CD4-positive, alpha-beta T cell (primary cell): Measurements from ENCODE around the gene NEURL2. TPM values are rescaled to one million over a fixed set of nuclear protein-coding genes. Genes with fewer than 3 reads are reported as not detected.

Source experiments
- ATAC-seq: fragments of 200-7000 bp; cut with Tn5 transposase; one replicate; pipeline ENCODE4 v1.10.0; 2022; ENCODE audit warnings: mild to moderate bottlenecking; ENCODE audit not compliant: poor library complexity
- CTCF ChIA-PET: fragments of 350-600 bp; sonication (Branson Sonifier 250); formaldehyde crosslinking; loops from one replicate; lab custom pipeline; 2021; ENCODE audit warnings: antibody characterized with exemption, inconsistent platforms; lab: Charles Lee
- POLR2A ChIA-PET: fragments of 350-600 bp; sonication (Branson Sonifier 250); formaldehyde crosslinking; loops from one replicate; lab custom pipeline; 2021; ENCODE audit warnings: antibody characterized with exemption, inconsistent platforms; lab: Charles Lee
- DNase-seq, 14 experiments: peaks; one replicate each; pipeline ENCODE4 v3.0.0-alpha.2; 2013 to 2020; ENCODE audit warnings: mixed read lengths in 2 of 14
- H3K27ac ChIP-seq, 2 donors: one replicate each; pipeline versions ENCODE4 v1.5.1 to v1.7.0; 2013; ENCODE audit warnings: low read length in 2 of 2, low read depth in 1 of 2, mild to moderate bottlenecking in 1 of 2
- H3K27me3 ChIP-seq, 2 experiments: 1 replicate in 1 of 2; 2 replicates in 1 of 2; pipeline versions ENCODE4 v1.6.1 to v1.7.0; 2013; ENCODE audit warnings: low read length in 2 of 2, control low read depth in 1 of 2, mild to moderate bottlenecking in 1 of 2, moderate library complexity in 1 of 2; ENCODE audit not compliant: insufficient read depth in 2 of 2, control insufficient read depth in 1 of 2
- H3K36me3 ChIP-seq: one replicate; pipeline ENCODE4 v1.6.1; 2013; ENCODE audit warnings: low read length, control low read depth; ENCODE audit not compliant: insufficient read depth
- H3K4me1 ChIP-seq: one replicate; pipeline ENCODE4 v1.6.1; 2013; ENCODE audit warnings: low read length, control low read depth; ENCODE audit not compliant: insufficient read depth
- H3K4me3 ChIP-seq: one replicate; pipeline ENCODE4 v1.5.1; 2013; ENCODE audit warnings: mild to moderate bottlenecking, low read length, moderate library complexity
- H3K9me3 ChIP-seq, 2 experiments: 1 replicate in 1 of 2; 2 replicates in 1 of 2; pipeline versions ENCODE4 v1.6.1 to v1.7.0; 2013; ENCODE audit warnings: low read length in 2 of 2, mild to moderate bottlenecking in 2 of 2, control low read depth in 1 of 2, moderate library complexity in 1 of 2; ENCODE audit not compliant: control insufficient read depth in 1 of 2, insufficient read depth in 1 of 2
- H3K27ac Mint-ChIP-seq: one replicate; pipeline ENCODE4 v1.8.0; 2020; ENCODE audit warnings: mixed read lengths
- H3K27me3 Mint-ChIP-seq: one replicate; pipeline ENCODE4 v1.8.0; 2021; ENCODE audit warnings: mixed read lengths
- H3K36me3 Mint-ChIP-seq: one replicate; pipeline ENCODE4 v1.8.0; 2021; ENCODE audit warnings: low read depth, mixed read lengths
- H3K4me1 Mint-ChIP-seq: one replicate; pipeline ENCODE4 v1.8.0; 2021; ENCODE audit warnings: low read depth, mixed read lengths
- H3K4me3 Mint-ChIP-seq: one replicate; pipeline ENCODE4 v1.8.0; 2020; ENCODE audit warnings: mild to moderate bottlenecking, mixed read lengths
- H3K9me3 Mint-ChIP-seq: one replicate; pipeline ENCODE4 v1.8.0; 2020; ENCODE audit warnings: mixed read lengths
- intact Hi-C, 2 experiments: fragments of 100-400 bp; cut with DNase I in 1 of 2; cut with micrococcal nuclease in 1 of 2; formaldehyde crosslinking; loops; one replicate each; pipeline versions ENCODE4 v1.15.1 to v1.9.0; 2023 to 2025; cut with DNase I, micrococcal nuclease
- total RNA-seq, 174 experiments: library from RNA in 2 of 174; stranded (reverse) in 2 of 174; gene quantifications; one replicate each; pipeline ENCODE4 v1.2.3 and lab custom pipeline; 2021 to 2026
- TF ChIP-seq, protein P1 (sequence below): fragments of 200-600 bp; IDR thresholded peaks from one replicate; pipeline ENCODE4 v1.8.0; 2022; ENCODE audit warnings: antibody characterized with exemption, mild to moderate bottlenecking

Gene NEURL2
- total RNA-seq, 2 experiments from 2014 or later, result 1.5 to 2.5 TPM

DNA sequence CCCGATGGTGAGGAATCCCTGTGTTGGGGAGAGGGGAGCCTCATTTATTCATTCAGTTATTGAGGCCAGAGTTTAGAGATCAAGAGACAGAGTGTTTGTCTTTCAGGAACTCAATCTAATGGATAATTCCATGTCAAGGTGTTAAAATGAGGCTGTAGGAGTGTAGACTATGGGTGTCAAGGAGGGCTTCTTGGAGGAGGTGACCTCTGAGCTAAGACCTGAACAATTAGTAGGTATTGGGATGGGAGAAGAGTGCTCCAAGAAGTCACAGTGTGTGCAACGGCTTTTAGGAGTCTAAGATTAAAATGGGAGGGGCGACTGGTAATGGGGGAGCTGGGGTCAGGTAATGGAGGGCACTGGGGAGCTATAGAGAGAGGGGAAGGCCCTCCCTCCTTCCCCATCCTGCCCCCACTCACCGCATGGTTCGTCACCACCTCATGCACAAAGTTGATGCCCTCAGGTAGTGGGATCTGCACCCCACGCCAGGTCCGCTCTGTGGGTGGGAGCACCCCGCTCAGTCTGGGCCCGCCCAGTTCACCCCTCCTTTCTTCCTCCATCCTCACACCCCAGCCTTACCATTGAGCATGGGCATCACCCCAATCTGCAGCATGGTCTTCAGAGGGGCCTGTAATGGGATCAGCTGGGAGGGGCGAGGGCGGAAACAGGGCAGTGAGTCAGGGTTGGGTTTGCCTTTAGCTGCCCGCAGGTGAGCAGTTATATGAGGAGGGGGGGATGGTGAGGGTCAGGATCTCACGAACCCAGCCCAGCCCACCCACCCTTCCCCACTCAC lies 8.2 kb upstream of the NEURL2 start:
- Mint-ChIP-seq H3K36me3 (peaks cover 32% of the 10 kb centered on the region), H3K4me3 (no peak overlapping the region), H3K4me1 (no peaks in the 10 kb centered on the region), H3K27ac (no peak overlapping the region), H3K9me3 (no peaks in the 10 kb centered on the region), H3K27me3 (no peaks in the 10 kb centered on the region)
- H3K9me3 ChIP-seq, result no peaks in the 10 kb centered on the region
- intact Hi-C loops, result no loop called here
- ATAC-seq, result no peak
- TF ChIP-seq, protein P1, sequence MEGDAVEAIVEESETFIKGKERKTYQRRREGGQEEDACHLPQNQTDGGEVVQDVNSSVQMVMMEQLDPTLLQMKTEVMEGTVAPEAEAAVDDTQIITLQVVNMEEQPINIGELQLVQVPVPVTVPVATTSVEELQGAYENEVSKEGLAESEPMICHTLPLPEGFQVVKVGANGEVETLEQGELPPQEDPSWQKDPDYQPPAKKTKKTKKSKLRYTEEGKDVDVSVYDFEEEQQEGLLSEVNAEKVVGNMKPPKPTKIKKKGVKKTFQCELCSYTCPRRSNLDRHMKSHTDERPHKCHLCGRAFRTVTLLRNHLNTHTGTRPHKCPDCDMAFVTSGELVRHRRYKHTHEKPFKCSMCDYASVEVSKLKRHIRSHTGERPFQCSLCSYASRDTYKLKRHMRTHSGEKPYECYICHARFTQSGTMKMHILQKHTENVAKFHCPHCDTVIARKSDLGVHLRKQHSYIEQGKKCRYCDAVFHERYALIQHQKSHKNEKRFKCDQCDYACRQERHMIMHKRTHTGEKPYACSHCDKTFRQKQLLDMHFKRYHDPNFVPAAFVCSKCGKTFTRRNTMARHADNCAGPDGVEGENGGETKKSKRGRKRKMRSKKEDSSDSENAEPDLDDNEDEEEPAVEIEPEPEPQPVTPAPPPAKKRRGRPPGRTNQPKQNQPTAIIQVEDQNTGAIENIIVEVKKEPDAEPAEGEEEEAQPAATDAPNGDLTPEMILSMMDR, result no peak
- CTCF ChIA-PET, result interaction anchor here (0.7 to 0.8 kb wide), 2 partner anchors 14 to 22 kb away, joined by 3 read pairs; no protein-coding TSS in a partner anchor
- H3K4me1 ChIP-seq, result peaks cover 8% of the 10 kb centered on the region
- DNase-seq, result no peak
- no peak overlapping the region for H3K27ac ChIP-seq
- peaks cover 42% of the 10 kb centered on the region for H3K36me3 ChIP-seq
- POLR2A ChIA-PET, result interaction anchor here (1.4 kb wide), 1 partner anchor 36 kb away, joined by 5 read pairs; the partner anchor contains the start of gene PCIF1
- no peak overlapping the region for H3K4me3 ChIP-seq
- no peaks in the 10 kb centered on the region for H3K27me3 ChIP-seq

DNA sequence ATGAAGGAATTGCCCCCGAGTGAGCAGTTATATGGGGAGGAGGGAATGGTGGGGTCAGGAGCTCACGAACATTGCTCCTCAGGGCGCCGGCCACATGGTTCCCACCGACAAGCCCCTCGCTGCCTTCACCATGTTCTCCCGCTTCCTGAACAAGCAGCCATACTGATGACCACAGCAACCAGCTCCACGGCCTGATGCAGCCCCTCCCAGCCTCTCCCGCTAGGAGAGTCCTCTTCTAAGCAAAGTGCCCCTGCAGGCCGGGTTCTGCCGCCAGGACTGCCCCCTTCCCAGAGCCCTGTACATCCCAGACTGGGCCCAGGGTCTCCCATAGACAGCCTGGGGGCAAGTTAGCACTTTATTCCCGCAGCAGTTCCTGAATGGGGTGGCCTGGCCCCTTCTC lies 7.3 kb upstream of the NEURL2 start:
- Mint-ChIP-seq H3K36me3 (peaks cover 38% of the 10 kb centered on the region), H3K27me3 (no peaks in the 10 kb centered on the region), H3K4me3 (no peak overlapping the region), H3K9me3 (no peaks in the 10 kb centered on the region), H3K4me1 (peaks cover 5% of the 10 kb centered on the region), H3K27ac (no peak overlapping the region)
- ATAC-seq, result no peak
- no peaks in the 10 kb centered on the region for H3K27me3 ChIP-seq
- ChIA-PET CTCF (no interaction called here), POLR2A (interaction anchor here (1.4 kb wide), 1 partner anchor 37 kb away, joined by 5 read pairs; the partner anchor contains the start of gene PCIF1)
- no peak for DNase-seq
- H3K27ac ChIP-seq, result no peak overlapping the region
- peaks cover 18% of the 10 kb centered on the region for H3K4me1 ChIP-seq
- H3K4me3 ChIP-seq, result no peak overlapping the region
- TF ChIP-seq, protein P1, result no peak
- intact Hi-C loops, result no loop called here
- H3K9me3 ChIP-seq, result no peaks in the 10 kb centered on the region
- H3K36me3 ChIP-seq, result peaks cover 49% of the 10 kb centered on the region

DNA sequence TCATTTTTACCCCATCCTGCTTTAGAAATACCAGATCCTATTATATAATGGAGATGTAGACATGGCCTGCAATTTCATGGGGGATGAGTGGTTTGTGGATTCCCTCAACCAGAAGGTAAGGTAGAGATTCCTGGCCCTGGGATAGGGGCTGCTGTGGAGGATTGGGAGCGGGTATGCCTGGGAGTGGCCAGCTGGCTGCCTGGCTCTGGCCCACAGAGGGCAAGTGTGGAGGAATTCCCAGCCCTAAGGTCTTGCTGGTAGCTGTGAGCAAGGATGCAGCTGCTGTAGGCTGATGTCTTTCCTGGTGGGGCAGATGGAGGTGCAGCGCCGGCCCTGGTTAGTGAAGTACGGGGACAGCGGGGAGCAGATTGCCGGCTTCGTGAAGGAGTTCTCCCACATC lies 6.7 kb upstream of the NEURL2 start:
- ChIA-PET CTCF (no interaction called here), POLR2A (no interaction called here)
- no peak overlapping the region for H3K4me3 ChIP-seq
- no peaks in the 10 kb centered on the region for H3K27me3 ChIP-seq
- H3K27ac ChIP-seq, result no peak overlapping the region
- ATAC-seq (no peak), DNase-seq (no peak)
- H3K36me3 Mint-ChIP-seq, result peaks cover 38% of the 10 kb centered on the region
- H3K9me3 ChIP-seq, result no peaks in the 10 kb centered on the region
- TF ChIP-seq, protein P1, result no peak
- no peaks in the 10 kb centered on the region for H3K9me3 Mint-ChIP-seq
- H3K27me3 Mint-ChIP-seq, result no peaks in the 10 kb centered on the region
- peaks cover 54% of the 10 kb centered on the region for H3K36me3 ChIP-seq
- H3K4me1 ChIP-seq, result peaks cover 24% of the 10 kb centered on the region
- H3K4me3 Mint-ChIP-seq, result no peak overlapping the region
- no peak overlapping the region for H3K27ac Mint-ChIP-seq
- intact Hi-C loops, result no loop called here
- H3K4me1 Mint-ChIP-seq, result peaks cover 11% of the 10 kb centered on the region
